CD4-positive, alpha-beta T cell treated with Interleukin-21 for 1 hour (primary cell): Measurements from ENCODE around the gene MAEL.
"Not testable (repeated sequence)": the region's sequence is repeated elsewhere in the genome, so short reads cannot be mapped to it uniquely, and the experiment has no call there.

ENCODE experiments used
- DNase-seq: peaks from one replicate; pipeline ENCODE4 v3.0.0-alpha.2; 2020

MAEL gene

GRCh38 chr1:166978821-166979220, 10.3 kb upstream of the MAEL start:
- DNase-seq, result no peak

GRCh38 chr1:166980383-166980782, 8.7 kb upstream of the MAEL start:
- DNase-seq, result no peak

- DNase-seq, result no peak
Observed at GRCh38 chr1:166980818-166981217, 8.3 kb upstream of the MAEL start.

- DNase-seq, result no peak
Observed at GRCh38 chr1:166981589-166981988, 7.5 kb upstream of the MAEL start.

- no peak for DNase-seq
Observed at GRCh38 chr1:166999075-166999474, 10.0 kb downstream of the MAEL start.

GRCh38 chr1:166999500-167000055, 10.5 kb downstream of the MAEL start:
- no peak for DNase-seq

GRCh38 chr1:167000546-167000945, 11.5 kb downstream of the MAEL start:
- no peak for DNase-seq

GRCh38 chr1:167002354-167002753, 13.3 kb downstream of the MAEL start:
- no peak for DNase-seq

GRCh38 chr1:167003711-167004110, 14.6 kb downstream of the MAEL start:
- no peak for DNase-seq

GRCh38 chr1:167011560-167012191, 22.6 kb downstream of the MAEL start:
- DNase-seq, result no peak

GRCh38 chr1:167012570-167012969, 23.5 kb downstream of the MAEL start:
- DNase-seq, result no peak

GRCh38 chr1:167013108-167013929, 24.2 kb downstream of the MAEL start:
- DNase-seq, result no peak

- no peak for DNase-seq
Observed at GRCh38 chr1:167016100-167016750, 27.1 kb downstream of the MAEL start.

- DNase-seq, result no peak
Observed at GRCh38 chr1:167022384-167022783, 33.3 kb downstream of the MAEL start.

GRCh38 chr1:167029553-167029952, 40.5 kb downstream of the MAEL start:
- not testable (repeated sequence) for DNase-seq

GRCh38 chr1:167033646-167034045, 44.6 kb downstream of the MAEL start:
- DNase-seq, result no peak

GRCh38 chr1:167043752-167044488, 54.8 kb downstream of the MAEL start:
- DNase-seq, result peak; percentile 71

- DNase-seq, result no peak
Observed at GRCh38 chr1:167051907-167052306, 62.8 kb downstream of the MAEL start.

GRCh38 chr1:167052389-167052788, 63.3 kb downstream of the MAEL start:
- no peak for DNase-seq

GRCh38 chr1:167054531-167054930, 65.5 kb downstream of the MAEL start:
- DNase-seq, result no peak

GRCh38 chr1:167054946-167055630, 66.0 kb downstream of the MAEL start:
- DNase-seq, result no peak

- no peak for DNase-seq
Observed at GRCh38 chr1:167056529-167057231, 67.6 kb downstream of the MAEL start.
